Naive thymus-derived CD8-positive, alpha-beta T cell (primary cell): ENCODE data around the gene KLK3. TPM values are rescaled to one million over a fixed set of nuclear protein-coding genes. Genes with fewer than 3 reads are reported as not detected.

Experiments
- ATAC-seq, 2 donors: fragments of 150-1000 bp; cut with Tn5 transposase in 1 of 2; sonication (Bioruptor Pico), chemical (Tn5 transposase) in 1 of 2; 1 replicate in 1 of 2; 2 replicates in 1 of 2; pipeline ENCODE4 v1.10.0; 2021; ENCODE audit warnings: mild to moderate bottlenecking in 2 of 2, moderate library complexity in 2 of 2
- POLR2A ChIA-PET: fragments of 350-600 bp; sonication (Branson Sonifier 250); formaldehyde crosslinking; loops from one replicate; lab custom pipeline; 2021; ENCODE audit warnings: antibody characterized with exemption; lab: Charles Lee
- DNase-seq, 10 donors: peaks; one replicate each; pipeline versions ENCODE4 v3.0.0 to v3.0.0-alpha.2; 2020 to 2022
- H3K27ac Mint-ChIP-seq, 10 donors: one replicate each; pipeline ENCODE4 v1.8.0; 2020 to 2022; ENCODE audit warnings: mild to moderate bottlenecking in 10 of 10, mixed read lengths in 10 of 10, moderate library complexity in 4 of 10, inconsistent platforms in 1 of 10
- H3K27me3 Mint-ChIP-seq, 5 donors: one replicate each; pipeline ENCODE4 v1.8.0; 2021 to 2022; ENCODE audit warnings: mixed read lengths in 5 of 5
- H3K36me3 Mint-ChIP-seq, 3 donors: one replicate each; pipeline ENCODE4 v1.8.0; 2020 to 2022; ENCODE audit warnings: mixed read lengths in 3 of 3, mild to moderate bottlenecking in 2 of 3, inconsistent platforms in 1 of 3
- H3K4me1 Mint-ChIP-seq, 4 donors: one replicate each; pipeline ENCODE4 v1.8.0; 2021 to 2022; ENCODE audit warnings: mixed read lengths in 4 of 4
- H3K4me3 Mint-ChIP-seq, 10 donors: one replicate each; pipeline ENCODE4 v1.8.0; 2020 to 2022; ENCODE audit warnings: mild to moderate bottlenecking in 10 of 10, mixed read lengths in 10 of 10, moderate library complexity in 6 of 10, inconsistent platforms in 1 of 10
- H3K9me3 Mint-ChIP-seq, 9 donors: one replicate each; pipeline ENCODE4 v1.8.0; 2020 to 2022; ENCODE audit warnings: mixed read lengths in 9 of 9, mild to moderate bottlenecking in 3 of 9, inconsistent platforms in 1 of 9, moderate library complexity in 1 of 9
- polyA plus RNA-seq, 3 donors: library from polyadenylated mRNA; unstranded; fragments of 300-500 nt; fragmentation: Illumina TruSeq; gene quantifications; one replicate each; pipeline ENCODE4 v1.2.3, GENCODE V29; 2021
- total RNA-seq, 8 experiments: library from RNA in 2 of 8; stranded (reverse) in 2 of 8; gene quantifications; one replicate each; pipeline ENCODE4 v1.2.3 and lab custom pipeline; 2021 to 2026

The KLK3 gene
- total and polyA plus RNA-seq, 5 experiments from 2014 or later = not detected

DNA sequence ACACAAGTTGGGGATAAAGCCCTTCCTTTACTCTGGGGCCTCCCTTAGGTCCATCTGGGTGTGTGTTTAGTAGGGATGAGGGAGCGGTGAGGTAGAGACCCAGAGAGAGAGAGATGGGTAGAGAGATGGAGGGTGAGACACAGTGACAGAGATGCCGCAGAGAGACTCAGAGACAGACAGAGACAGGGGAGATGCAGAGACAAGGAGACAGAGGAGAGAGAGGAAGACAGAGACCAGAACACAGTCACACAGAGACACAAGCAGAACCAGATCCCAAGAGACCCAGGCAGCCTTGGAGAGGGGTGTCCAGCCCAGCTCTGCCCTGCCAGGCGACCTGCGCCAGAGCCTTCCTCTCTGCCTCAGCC lies 33.5 kb upstream of the KLK3 start:
- POLR2A ChIA-PET = no interaction called here
- Mint-ChIP-seq H3K4me3 (peak overlapping the region in 2 of 10 donors; percentile 33 to 35), H3K4me1 (peaks cover 22 to 38% (median 29%) of the 10 kb centered on the region in 4 donors), H3K27ac (peak overlapping the region in 1 of 10 donors; percentile 73), H3K36me3 (peaks cover 0 to 4% (median 0%) of the 10 kb centered on the region in 3 donors), H3K27me3 (peaks cover 41 to 90% (median 76%) of the 10 kb centered on the region in 5 donors), H3K9me3 (peaks cover 0 to 3% (median 0%) of the 10 kb centered on the region in 9 donors)
- no peak for DNase-seq
- no peak for ATAC-seq

- Mint-ChIP-seq H3K9me3 (peaks cover 0 to 3% (median 0%) of the 10 kb centered on the region in 9 donors), H3K27me3 (peaks cover 42 to 90% (median 76%) of the 10 kb centered on the region in 5 donors), H3K36me3 (peaks cover 0 to 4% (median 0%) of the 10 kb centered on the region in 3 donors), H3K4me1 (peaks cover 20 to 38% (median 29%) of the 10 kb centered on the region in 4 donors), H3K27ac (no peak overlapping the region), H3K4me3 (no peak overlapping the region)
- no peak for DNase-seq
- POLR2A ChIA-PET = no interaction called here
- no peak for ATAC-seq
Observed at GRCh38 chr19:50821622-50822021, 33.1 kb upstream of the KLK3 start.

DNA sequence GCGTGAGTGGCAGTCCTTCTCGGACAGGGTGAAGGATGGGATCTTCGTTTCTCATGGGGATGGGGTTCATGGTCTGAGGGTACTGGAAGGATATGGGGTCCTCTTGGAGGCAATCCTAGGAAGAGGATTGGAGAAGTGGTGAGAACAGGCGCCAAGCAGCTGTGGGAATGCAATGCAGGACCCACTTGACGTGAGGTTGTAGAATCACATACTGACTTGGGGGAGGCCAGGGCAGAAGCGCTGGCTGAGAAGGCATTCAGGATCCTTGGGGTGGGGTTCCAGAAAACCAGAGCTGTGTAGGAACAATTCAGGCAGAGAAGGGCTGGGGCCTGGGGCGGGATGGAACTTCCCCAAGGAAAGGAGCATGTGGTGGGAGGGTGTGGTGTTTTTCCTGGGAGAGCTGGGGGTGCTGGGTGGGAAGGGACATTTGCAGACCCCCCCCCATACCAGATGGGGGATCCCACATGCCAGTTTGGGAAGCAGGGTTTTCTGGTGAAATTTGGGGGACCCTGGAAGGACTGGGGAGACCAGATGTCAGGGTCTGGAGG lies 32.0 kb upstream of the KLK3 start:
- Mint-ChIP-seq H3K4me3 (no peak overlapping the region), H3K27me3 (peaks cover 41 to 89% (median 74%) of the 10 kb centered on the region in 5 donors), H3K4me1 (peaks cover 18 to 33% (median 27%) of the 10 kb centered on the region in 4 donors), H3K36me3 (peaks cover 0 to 4% (median 0%) of the 10 kb centered on the region in 3 donors), H3K27ac (no peak overlapping the region), H3K9me3 (peaks cover 0 to 3% (median 0%) of the 10 kb centered on the region in 9 donors)
- DNase-seq (no peak), ATAC-seq (no peak)
- POLR2A ChIA-PET = no interaction called here

DNA sequence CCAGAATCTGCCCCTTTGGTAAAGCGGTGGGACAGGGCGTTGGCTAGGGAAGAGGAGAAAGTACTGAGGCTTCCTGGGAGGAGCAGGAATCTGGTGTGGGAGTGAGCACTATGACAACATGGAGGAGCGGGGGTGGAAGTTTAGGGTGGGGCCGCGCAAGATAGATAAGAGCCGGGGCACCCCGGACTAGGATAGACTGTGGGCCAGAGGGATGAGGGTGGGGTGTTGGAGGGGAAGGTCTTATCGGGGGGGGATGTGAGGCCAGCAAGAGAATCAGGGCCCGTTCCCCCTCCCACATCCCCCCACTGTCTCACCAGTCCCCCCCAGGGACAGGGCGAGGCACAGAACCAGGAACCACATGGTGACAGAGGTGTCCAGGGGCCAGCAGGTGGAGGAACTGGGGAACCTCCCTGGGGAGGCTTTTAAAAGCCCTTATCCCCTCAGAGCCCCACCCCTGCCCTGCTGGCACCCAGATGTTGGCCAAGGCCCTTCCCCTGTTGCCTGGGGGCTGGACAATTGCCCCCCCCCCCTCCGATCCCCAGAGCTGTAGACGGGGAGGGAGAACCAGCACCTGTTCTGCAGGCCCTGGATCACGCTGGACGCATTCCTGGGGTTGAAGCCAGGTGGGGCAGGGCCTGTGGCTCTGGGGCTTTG lies 31.2 kb upstream of the KLK3 start, which contains the start of gene KLK1:
TSS of gene KLK1 (minus strand) at position 399 of the 654 bp plus-strand sequence. CDS start at position 360, 39 bp downstream.
- Mint-ChIP-seq H3K4me3 (no peak within 1 kb of the TSS), H3K27me3 (peaks cover 40 to 86% (median 78%) of the 10 kb centered on the region in 5 donors), H3K4me1 (peaks cover 18 to 27% (median 22%) of the 10 kb centered on the region in 4 donors), H3K36me3 (peaks cover 0 to 4% (median 0%) of the 10 kb centered on the region in 3 donors), H3K27ac (peak within 1 kb of the TSS in 1 of 10 donors; percentile 57), H3K9me3 (peaks cover 0 to 3% (median 0%) of the 10 kb centered on the region in 9 donors)
- POLR2A ChIA-PET = no interaction called here
- DNase-seq (no peak), ATAC-seq (no peak)

DNA sequence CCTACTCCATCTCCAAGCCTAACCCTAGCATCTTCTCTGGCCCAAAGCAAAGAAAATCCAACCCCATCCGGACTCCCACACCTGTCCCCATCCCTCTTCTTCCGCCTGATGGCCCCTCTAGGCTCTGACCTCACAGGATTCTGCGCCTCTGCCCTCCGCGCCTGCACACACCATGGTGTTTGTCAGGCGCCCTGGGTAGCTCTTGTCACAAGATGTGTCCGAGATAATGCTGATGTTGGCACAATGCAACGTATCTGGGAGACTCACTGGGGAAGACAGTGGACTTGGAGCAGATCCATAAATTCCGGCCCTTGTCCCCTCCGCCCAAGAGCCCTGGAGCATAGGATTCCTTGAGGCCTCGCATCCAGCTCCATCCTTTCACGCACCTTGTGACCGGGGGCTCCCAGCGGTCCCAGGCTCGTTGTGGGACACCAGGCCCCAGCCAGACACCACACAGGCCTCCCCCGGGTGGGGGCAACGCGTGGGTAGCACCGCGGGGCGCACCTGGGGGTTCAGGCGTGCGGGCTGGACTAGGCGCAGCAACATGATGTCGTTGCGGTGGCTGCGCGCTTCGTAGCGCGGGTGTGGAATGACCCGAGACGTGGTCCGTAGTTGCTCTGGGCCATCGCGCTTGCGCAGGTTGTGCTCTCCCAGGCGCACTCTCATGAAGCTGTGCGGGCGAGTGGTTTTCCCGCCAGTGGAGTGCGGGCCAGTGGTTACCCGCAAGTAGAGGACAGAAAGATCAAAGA lies 28.0 kb upstream of the KLK3 start:
- Mint-ChIP-seq H3K27me3 (peaks cover 24 to 80% (median 60%) of the 10 kb centered on the region in 5 donors), H3K27ac (peak overlapping the region in 1 of 10 donors; percentile 23), H3K36me3 (no peaks in the 10 kb centered on the region), H3K4me3 (no peak overlapping the region), H3K9me3 (no peaks in the 10 kb centered on the region), H3K4me1 (peaks cover 0 to 1% (median 0%) of the 10 kb centered on the region in 4 donors)
- no peak for ATAC-seq
- DNase-seq = no peak
- POLR2A ChIA-PET = no interaction called here

GRCh38 chr19:50827476-50827875 lies 27.2 kb upstream of the KLK3 start:
- H3K27me3 Mint-ChIP-seq = peaks cover 16 to 80% (median 56%) of the 10 kb centered on the region in 5 donors
- no peak for ATAC-seq
- DNase-seq = no peak
- H3K36me3 Mint-ChIP-seq = no peaks in the 10 kb centered on the region
- no peaks in the 10 kb centered on the region for H3K9me3 Mint-ChIP-seq
- peak overlapping the region in 1 of 10 donors; percentile 45 for H3K4me3 Mint-ChIP-seq
- H3K27ac Mint-ChIP-seq = peak overlapping the region in 1 of 10 donors; percentile 9
- peaks cover 0 to 1% (median 0%) of the 10 kb centered on the region in 4 donors for H3K4me1 Mint-ChIP-seq
- POLR2A ChIA-PET = no interaction called here

- DNase-seq = no peak
- Mint-ChIP-seq H3K4me3 (no peak overlapping the region), H3K9me3 (peaks cover 0 to 2% (median 0%) of the 10 kb centered on the region in 9 donors), H3K4me1 (peaks cover 0 to 1% (median 0%) of the 10 kb centered on the region in 4 donors), H3K36me3 (no peaks in the 10 kb centered on the region), H3K27ac (no peak overlapping the region), H3K27me3 (peaks cover 20 to 81% (median 54%) of the 10 kb centered on the region in 5 donors)
- ATAC-seq = no peak
- POLR2A ChIA-PET = no interaction called here
Observed at GRCh38 chr19:50829801-50830200, 24.9 kb upstream of the KLK3 start.

GRCh38 chr19:50830266-50831025 lies 24.3 kb upstream of the KLK3 start:
- Mint-ChIP-seq H3K27me3 (peaks cover 20 to 81% (median 54%) of the 10 kb centered on the region in 5 donors), H3K9me3 (peaks cover 0 to 2% (median 0%) of the 10 kb centered on the region in 9 donors), H3K36me3 (no peaks in the 10 kb centered on the region), H3K4me3 (no peak overlapping the region), H3K27ac (no peak overlapping the region), H3K4me1 (peaks cover 1 to 5% (median 3%) of the 10 kb centered on the region in 4 donors)
- POLR2A ChIA-PET = no interaction called here
- no peak for ATAC-seq
- DNase-seq = no peak

- Mint-ChIP-seq H3K27ac (no peak overlapping the region), H3K4me1 (peaks cover under 1 to 7% (median 5%) of the 10 kb centered on the region in 4 donors), H3K4me3 (peak overlapping the region in 1 of 10 donors; percentile 52), H3K9me3 (peaks cover 0 to 2% (median 0%) of the 10 kb centered on the region in 9 donors), H3K27me3 (peaks cover 19 to 79% (median 50%) of the 10 kb centered on the region in 5 donors), H3K36me3 (no peaks in the 10 kb centered on the region)
- POLR2A ChIA-PET = no interaction called here
- ATAC-seq = no peak
- no peak for DNase-seq
Observed at GRCh38 chr19:50831026-50831396, 23.7 kb upstream of the KLK3 start.

- H3K27me3 Mint-ChIP-seq = peaks cover 26 to 81% (median 52%) of the 10 kb centered on the region in 5 donors
- H3K9me3 Mint-ChIP-seq = peaks cover 0 to 2% (median 0%) of the 10 kb centered on the region in 9 donors
- no peaks in the 10 kb centered on the region for H3K36me3 Mint-ChIP-seq
- POLR2A ChIA-PET = no interaction called here
- peak overlapping the region in 1 of 10 donors; percentile 73 for H3K27ac Mint-ChIP-seq
- H3K4me3 Mint-ChIP-seq = no peak overlapping the region
- ATAC-seq (no peak), DNase-seq (no peak)
- H3K4me1 Mint-ChIP-seq = peaks cover 8 to 21% (median 11%) of the 10 kb centered on the region in 4 donors
Observed at GRCh38 chr19:50832666-50833065, 22.0 kb upstream of the KLK3 start.

DNA sequence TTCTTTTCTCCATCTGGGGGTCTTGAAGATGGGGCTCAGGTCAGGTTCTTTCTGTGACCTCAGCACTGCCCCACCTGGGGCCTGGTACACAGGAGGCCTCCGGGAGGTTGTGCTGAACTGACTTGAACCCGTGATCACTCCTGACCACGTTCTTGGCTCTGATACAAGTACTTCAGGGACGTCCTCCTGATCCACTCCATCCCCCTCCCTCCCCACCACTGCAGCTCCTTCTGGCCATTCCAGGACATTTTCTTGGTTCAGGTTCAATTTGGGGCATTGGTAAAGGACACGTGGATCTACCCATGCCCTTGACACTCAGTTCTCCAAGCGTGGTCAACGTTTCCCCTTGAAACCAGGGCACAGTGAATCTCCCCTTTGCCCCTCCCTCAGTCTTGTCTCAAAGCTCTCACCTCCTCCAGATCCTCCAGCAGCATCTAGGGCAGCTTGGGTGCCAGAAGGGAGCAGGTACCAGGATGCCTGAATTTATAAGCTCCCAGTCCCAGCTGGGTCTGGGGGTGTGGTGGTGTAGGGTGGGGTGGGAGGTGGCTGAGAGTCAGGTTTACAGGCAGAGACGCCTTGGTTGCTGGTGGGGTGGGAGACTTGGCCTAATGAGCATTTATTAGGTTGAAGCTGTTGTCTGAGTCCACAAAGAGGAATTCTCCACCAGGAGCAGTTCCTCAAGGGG lies 21.5 kb upstream of the KLK3 start, which contains the start of gene KLK15:
TSS of gene KLK15 (minus strand) at position 458 of the 685 bp plus-strand sequence. CDS start 2,082 bp downstream, outside the sequence.
- Mint-ChIP-seq H3K27ac (peak within 1 kb of the TSS in 1 of 10 donors; percentile 73), H3K9me3 (peaks cover 0 to 2% (median 0%) of the 10 kb centered on the region in 9 donors), H3K4me1 (peaks cover 8 to 21% (median 11%) of the 10 kb centered on the region in 4 donors), H3K4me3 (no peak within 1 kb of the TSS), H3K36me3 (no peaks in the 10 kb centered on the region), H3K27me3 (peaks cover 28 to 82% (median 48%) of the 10 kb centered on the region in 5 donors)
- DNase-seq (no peak), ATAC-seq (no peak)
- POLR2A ChIA-PET = no interaction called here
